Right atrium auricular region (tissue), 2 donors: ENCODE results near the gene ALDH1B1. TPM values are rescaled to one million over a fixed set of nuclear protein-coding genes. Genes with fewer than 3 reads are reported as not detected.

ENCODE experiments used
- DNase-seq: peaks from one replicate; pipeline ENCODE4 v3.0.0-alpha.2; 2019; ENCODE audit warnings: low spot score
- H3K27ac ChIP-seq, 2 donors: fragments of 200-600 bp; sonication (generic); 1 replicate in 1 of 2; 2 replicates in 1 of 2; pipeline ENCODE4 v1.5.1; 2016 to 2019
- H3K27me3 ChIP-seq, 2 donors: fragments of 200-600 bp; sonication (generic); one replicate each; pipeline versions ENCODE4 v1.5.1 to v1.6.0; 2017 to 2019
- H3K36me3 ChIP-seq: fragments of 200-600 bp; sonication (generic); one replicate; pipeline ENCODE4 v1.5.1; 2016
- H3K4me1 ChIP-seq, 2 donors: fragments of 200-600 bp; sonication (generic); one replicate each; pipeline versions ENCODE4 v1.5.1 to v1.6.0; 2017 to 2019
- H3K4me3 ChIP-seq, 2 donors: fragments of 200-600 bp; sonication (generic); 1 replicate in 1 of 2; 2 replicates in 1 of 2; pipeline ENCODE4 v1.5.1; 2017 to 2019; ENCODE audit warnings: mild to moderate bottlenecking in 1 of 2, moderate library complexity in 1 of 2
- H3K9me3 ChIP-seq, 2 donors: fragments of 200-600 bp; sonication (generic); one replicate each; pipeline ENCODE4 v1.5.1; 2019
- CTCF ChIP-seq, 2 donors: fragments of 200-600 bp; sonication (generic); IDR thresholded peaks; one replicate each; pipeline ENCODE4 v1.5.1; 2019; ENCODE audit warnings: antibody characterized with exemption in 2 of 2
- total RNA-seq, 2 donors: library from RNA; depleted of rRNA; stranded (reverse); fragments of >200 nt; gene quantifications; one replicate each; pipeline ENCODE4 v1.1.0, GENCODE V29; 2016

The ALDH1B1 gene
- 10 to 100 TPM; 13.7 to 32.0 TPM for total RNA-seq

- H3K27me3 ChIP-seq = no peaks in the 10 kb centered on the region
- peak within 1 kb of the TSS; percentile 56 to 67 for H3K27ac ChIP-seq
- peak in 1 of 2 donors; percentile 42 for TF ChIP-seq CTCF (IDR thresholded peaks at IDR 0.05)
- peak; percentile 78 for DNase-seq
- peaks cover 16% of the 10 kb centered on the region for H3K36me3 ChIP-seq
- H3K9me3 ChIP-seq = no peaks in the 10 kb centered on the region
- H3K4me1 ChIP-seq = peaks cover 3 to 17% of the 10 kb centered on the region in 2 donors
- peak within 1 kb of the TSS; percentile 69 to 85 for H3K4me3 ChIP-seq
These were observed at the start of gene ALDH1B1 for GRCh38 chr9:38392235-38393127. Gene ALDH1B1 (plus strand): TSS chr9:38392702. CDS start chr9:38395749, 3,047 bp downstream.

GRCh38 chr9:38343037-38343436 lies 49.5 kb upstream of the ALDH1B1 start:
- H3K27me3 ChIP-seq = no peaks in the 10 kb centered on the region

GRCh38 chr9:38343552-38343951 lies 49.0 kb upstream of the ALDH1B1 start:
- no peak overlapping the region for H3K27ac ChIP-seq
- H3K9me3 ChIP-seq = no peaks in the 10 kb centered on the region
- TF ChIP-seq CTCF (IDR thresholded peaks at IDR 0.05) = no peak
- DNase-seq = no peak
- H3K27me3 ChIP-seq = no peaks in the 10 kb centered on the region
- H3K4me1 ChIP-seq = peaks cover 0 to 8% of the 10 kb centered on the region in 2 donors
- H3K36me3 ChIP-seq = no peaks in the 10 kb centered on the region
- H3K4me3 ChIP-seq = no peak overlapping the region

More at GRCh38 chr9:38343037-38343436, 49.5 kb upstream of the ALDH1B1 start:
- H3K36me3 ChIP-seq = no peaks in the 10 kb centered on the region
- peak; percentile 43 for DNase-seq
- no peak overlapping the region for H3K4me3 ChIP-seq
- H3K4me1 ChIP-seq = peaks cover 0 to 8% of the 10 kb centered on the region in 2 donors
- TF ChIP-seq CTCF (IDR thresholded peaks at IDR 0.05) = no peak
- H3K9me3 ChIP-seq = no peaks in the 10 kb centered on the region
- no peak overlapping the region for H3K27ac ChIP-seq

GRCh38 chr9:38344566-38345324 lies 47.8 kb upstream of the ALDH1B1 start:
- Histone ChIP-seq H3K4me1 (no peaks in the 10 kb centered on the region), H3K36me3 (no peaks in the 10 kb centered on the region), H3K9me3 (no peaks in the 10 kb centered on the region), H3K27me3 (no peaks in the 10 kb centered on the region), H3K27ac (no peak overlapping the region), H3K4me3 (no peak overlapping the region)
- TF ChIP-seq CTCF (IDR thresholded peaks at IDR 0.05) = no peak
- peak; percentile 54 for DNase-seq

GRCh38 chr9:38345851-38346755 lies 46.4 kb upstream of the ALDH1B1 start:
- no peak for TF ChIP-seq CTCF (IDR thresholded peaks at IDR 0.05)
- no peaks in the 10 kb centered on the region for H3K4me1 ChIP-seq
- peak; percentile 44 for DNase-seq
- no peak overlapping the region for H3K4me3 ChIP-seq
- no peak overlapping the region for H3K27ac ChIP-seq
- H3K9me3 ChIP-seq = no peaks in the 10 kb centered on the region
- H3K36me3 ChIP-seq = no peaks in the 10 kb centered on the region
- no peaks in the 10 kb centered on the region for H3K27me3 ChIP-seq
